GM12865 (cell line): ENCODE results near the gene STPG4.

Experiments
- DNase-seq: peaks from one replicate; pipeline ENCODE4 v3.0.0; 2010; ENCODE audit warnings: low read depth
- H3K4me3 ChIP-seq: 2 replicates; pipeline ENCODE4 v1.5.1; 2011; ENCODE audit warnings: mild to moderate bottlenecking, low read depth, low read length, control low read depth
- TF ChIP-seq, protein P1 (sequence below): IDR thresholded peaks from 2 replicates; pipeline ENCODE4 v1.5.1; 2011; ENCODE audit warnings: low read length, control low read depth, low read depth, inconsistent platforms; ENCODE audit not compliant: insufficient read depth; ENCODE audit errors: missing control alignments

STPG4 gene

GRCh38 chr2:47155091-47155876 is at the start of gene STPG4:
Gene STPG4 (minus strand): TSS chr2:47155308. CDS start chr2:47155251, 57 bp downstream.
- H3K4me3 ChIP-seq = no peak within 1 kb of the TSS
- DNase-seq = peak; percentile 36
- TF ChIP-seq, protein P1, sequence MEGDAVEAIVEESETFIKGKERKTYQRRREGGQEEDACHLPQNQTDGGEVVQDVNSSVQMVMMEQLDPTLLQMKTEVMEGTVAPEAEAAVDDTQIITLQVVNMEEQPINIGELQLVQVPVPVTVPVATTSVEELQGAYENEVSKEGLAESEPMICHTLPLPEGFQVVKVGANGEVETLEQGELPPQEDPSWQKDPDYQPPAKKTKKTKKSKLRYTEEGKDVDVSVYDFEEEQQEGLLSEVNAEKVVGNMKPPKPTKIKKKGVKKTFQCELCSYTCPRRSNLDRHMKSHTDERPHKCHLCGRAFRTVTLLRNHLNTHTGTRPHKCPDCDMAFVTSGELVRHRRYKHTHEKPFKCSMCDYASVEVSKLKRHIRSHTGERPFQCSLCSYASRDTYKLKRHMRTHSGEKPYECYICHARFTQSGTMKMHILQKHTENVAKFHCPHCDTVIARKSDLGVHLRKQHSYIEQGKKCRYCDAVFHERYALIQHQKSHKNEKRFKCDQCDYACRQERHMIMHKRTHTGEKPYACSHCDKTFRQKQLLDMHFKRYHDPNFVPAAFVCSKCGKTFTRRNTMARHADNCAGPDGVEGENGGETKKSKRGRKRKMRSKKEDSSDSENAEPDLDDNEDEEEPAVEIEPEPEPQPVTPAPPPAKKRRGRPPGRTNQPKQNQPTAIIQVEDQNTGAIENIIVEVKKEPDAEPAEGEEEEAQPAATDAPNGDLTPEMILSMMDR = no peak

DNA sequence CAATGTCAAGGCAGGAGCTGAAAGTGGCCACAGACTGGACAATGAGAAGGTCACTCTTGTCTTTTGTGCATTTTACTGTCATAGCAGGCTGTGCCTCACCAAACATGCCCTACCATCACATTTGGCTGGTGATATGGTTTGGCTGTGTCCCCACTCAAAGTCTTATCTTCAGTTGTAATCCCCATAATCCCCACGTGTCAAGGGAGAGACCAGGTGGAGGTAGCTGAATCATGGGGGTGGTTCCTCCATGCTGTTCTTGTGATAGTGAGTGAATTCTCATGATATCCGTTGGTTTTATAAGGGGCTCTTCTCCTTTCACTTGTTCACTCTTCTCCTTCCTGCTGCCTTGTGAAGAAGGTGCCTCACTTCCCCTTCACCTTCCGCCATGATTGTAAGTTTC is 49.6 kb upstream of the STPG4 start:
- TF ChIP-seq, protein P1 = no peak
- no peak for DNase-seq
- no peak overlapping the region for H3K4me3 ChIP-seq

GRCh38 chr2:47203995-47204394 is 48.9 kb upstream of the STPG4 start:
- no peak for DNase-seq
- H3K4me3 ChIP-seq = no peak overlapping the region
- TF ChIP-seq, protein P1 = no peak

- TF ChIP-seq, protein P1 = no peak
- no peak for DNase-seq
- H3K4me3 ChIP-seq = no peak overlapping the region
These were observed 46.1 kb upstream of the STPG4 start for GRCh38 chr2:47201224-47201623.

DNA sequence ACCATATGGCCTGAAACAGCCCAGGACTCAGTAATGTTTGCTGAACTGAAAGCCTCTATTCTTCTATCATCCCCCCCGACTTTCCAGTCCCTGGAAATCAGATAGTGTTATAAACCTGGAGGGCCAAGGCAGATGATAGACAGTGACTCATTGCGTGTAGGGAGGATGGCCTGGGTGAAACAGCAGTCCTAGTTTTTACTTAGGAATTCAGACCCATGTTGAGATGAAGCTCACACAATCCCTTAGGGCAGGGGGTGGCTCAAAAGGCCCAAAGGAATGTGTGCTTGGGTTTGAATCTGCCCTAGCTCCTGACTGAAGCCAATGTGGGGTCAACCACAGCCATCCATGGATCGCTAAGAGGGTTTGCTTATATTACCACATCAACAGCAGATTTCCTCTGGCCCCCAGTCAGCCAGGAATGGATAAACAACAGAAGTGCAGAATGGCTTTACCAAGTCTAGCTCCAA is 43.9 kb upstream of the STPG4 start:
- TF ChIP-seq, protein P1 = no peak
- DNase-seq = no peak
- no peak overlapping the region for H3K4me3 ChIP-seq

DNA sequence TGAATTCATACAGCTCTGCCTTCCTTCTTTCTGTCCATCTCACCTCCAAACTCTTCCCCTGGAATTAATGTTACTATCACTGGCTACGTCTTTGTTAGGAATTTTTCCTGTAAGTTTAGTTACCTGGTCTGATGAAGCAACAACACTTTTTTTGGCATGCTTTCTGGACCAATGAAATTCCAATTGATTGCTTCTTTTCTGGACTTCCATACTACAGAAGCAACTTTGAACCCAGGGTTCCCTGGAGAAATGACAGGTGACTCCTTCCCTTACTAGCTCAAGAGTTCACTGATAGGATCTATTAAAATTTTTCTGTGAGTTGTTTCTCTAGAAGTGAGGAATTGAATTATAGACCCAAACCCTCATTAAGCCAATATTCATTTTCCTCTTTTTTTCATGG is 41.4 kb upstream of the STPG4 start:
- H3K4me3 ChIP-seq = no peak overlapping the region
- DNase-seq = no peak
- TF ChIP-seq, protein P1 = no peak

GRCh38 chr2:47196046-47196445 is 40.9 kb upstream of the STPG4 start:
- DNase-seq = no peak
- TF ChIP-seq, protein P1 = no peak
- no peak overlapping the region for H3K4me3 ChIP-seq
